HG02852 (cell line): Measurements from ENCODE around the gene ELAVL4.

Source experiments
- ATAC-seq: cut with Tn5 transposase; IDR thresholded peaks from one replicate; pipeline ENCODE4 v1.9.1; 2021; ENCODE audit warnings: mild to moderate bottlenecking, moderate library complexity; ENCODE audit not compliant: unreplicated experiment

ELAVL4 gene

DNA sequence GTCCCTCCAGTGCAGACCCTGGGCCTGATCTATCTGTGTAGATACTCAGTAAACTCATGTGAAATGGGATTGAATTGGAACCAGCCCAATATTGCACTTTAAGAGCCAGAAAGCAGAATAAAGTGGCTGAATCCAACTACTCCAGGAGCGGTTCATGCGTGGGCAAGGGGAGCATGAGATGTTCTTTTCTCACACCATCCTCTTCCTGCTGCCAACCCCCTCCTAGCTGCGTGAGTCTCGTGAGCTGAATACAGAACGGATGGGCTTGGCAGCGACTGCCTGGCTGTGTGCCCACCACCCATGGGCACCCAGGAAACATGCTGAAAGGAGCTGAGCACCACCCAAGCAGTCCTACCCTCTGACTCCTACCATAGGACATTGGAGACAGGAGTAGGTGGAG lies 128.3 kb downstream of the ELAVL4 start:
- no peak for ATAC-seq

DNA sequence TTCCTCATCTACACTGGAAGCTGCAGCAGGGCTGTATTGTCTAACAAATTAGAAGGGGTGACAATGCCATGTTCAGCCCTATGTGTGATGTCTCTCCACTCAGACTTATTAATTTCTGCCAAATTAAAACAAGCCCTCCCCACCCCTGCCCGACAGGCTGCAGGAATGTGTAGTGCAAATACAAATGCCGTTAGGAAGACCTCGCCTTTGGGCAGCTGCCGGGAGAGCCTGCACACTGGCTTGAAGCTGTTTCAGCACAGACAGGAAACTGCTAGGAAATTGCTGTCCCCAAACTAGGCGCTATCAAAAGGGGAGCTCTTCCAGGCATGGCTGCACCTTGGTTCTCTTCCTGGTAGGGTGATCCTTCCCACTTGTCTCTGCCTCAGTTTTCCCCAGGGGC lies 135.2 kb downstream of the ELAVL4 start:
- no peak for ATAC-seq

DNA sequence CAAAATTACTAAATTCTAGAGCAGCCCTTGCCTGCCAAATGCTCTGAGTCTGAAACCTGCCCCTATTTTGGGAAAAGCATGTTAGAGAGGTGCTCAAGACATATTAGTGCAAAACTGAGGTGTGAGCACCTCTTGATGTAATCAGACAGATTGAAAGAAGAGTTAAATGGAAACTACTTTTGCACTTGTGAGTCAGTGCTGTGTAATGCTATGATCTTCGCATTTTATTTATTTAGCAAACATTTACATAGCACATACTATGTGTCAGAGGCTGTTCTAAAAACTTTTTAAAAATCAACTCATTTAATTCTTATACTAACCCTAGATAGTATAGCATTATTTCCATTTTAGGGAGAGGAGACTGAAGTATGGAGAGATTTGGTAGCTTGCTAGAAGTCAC lies 138.1 kb downstream of the ELAVL4 start:
- ATAC-seq: no peak

GRCh38 chr1:50251702-50252101 lies 143.0 kb downstream of the ELAVL4 start:
- ATAC-seq: peak; percentile 86

DNA sequence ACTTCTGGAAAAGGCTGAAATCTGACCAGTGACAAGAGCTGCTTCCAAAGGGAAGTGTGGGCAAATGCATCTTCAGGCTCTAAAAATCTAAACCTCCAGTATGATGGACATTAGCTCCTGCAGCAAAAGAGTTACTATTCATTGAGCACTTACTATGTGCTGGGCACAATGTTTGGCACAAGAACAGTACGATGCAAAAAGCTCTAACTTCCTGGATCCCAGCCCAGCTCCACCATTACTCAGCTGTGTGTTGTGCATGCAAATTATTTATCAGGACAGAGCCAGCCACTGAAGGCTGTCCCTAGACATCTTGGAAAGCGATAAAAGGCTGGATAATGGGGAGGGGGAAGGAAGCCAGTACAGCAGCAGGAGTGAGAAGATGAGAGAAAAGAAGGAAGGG lies 143.5 kb downstream of the ELAVL4 start:
- ATAC-seq: no peak
